Tibial nerve (tissue), 3 donors: ENCODE data around the gene WNT3A.

ENCODE experiments used
- POLR2A ChIP-seq, 2 donors: fragments of 450-650 bp; IDR thresholded peaks; one replicate each; pipeline ENCODE4 v1.6.1; 2017; ENCODE audit warnings: antibody characterized with exemption in 2 of 2, mild to moderate bottlenecking in 2 of 2, moderate library complexity in 2 of 2
- TF ChIP-seq, protein P1 (sequence below), 5 experiments: fragments of 200-600 bp in 3 of 5; fragments of 450-650 bp in 2 of 5; sonication (generic) in 3 of 5; IDR thresholded peaks; one replicate each; pipeline ENCODE4 v1.5.1; 2016 to 2019; ENCODE audit warnings: antibody characterized with exemption in 5 of 5, mild to moderate bottlenecking in 3 of 5, moderate library complexity in 2 of 5

DNA sequence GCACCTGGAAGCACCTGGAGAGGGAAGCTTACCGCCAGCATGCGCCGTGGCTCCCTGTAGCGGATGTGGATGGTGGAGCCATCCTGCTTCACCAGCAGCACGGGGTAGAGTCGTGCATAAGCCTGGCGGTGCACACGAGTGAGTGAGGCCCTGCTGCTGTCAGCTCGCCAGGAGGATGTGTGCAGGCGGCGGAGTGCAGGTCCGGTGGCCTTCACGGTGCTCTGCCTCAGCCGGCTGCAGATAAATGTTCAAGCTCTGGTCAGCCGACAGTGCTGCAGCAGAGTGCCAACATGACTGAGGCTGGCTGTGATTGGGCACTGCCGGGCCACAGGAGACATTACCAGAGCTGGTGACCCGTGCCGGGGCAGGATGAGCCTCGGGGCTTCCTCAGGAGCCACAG lies 100.8 kb downstream of the WNT3A start:
- TF ChIP-seq POLR2A (IDR thresholded peaks at IDR 0.05) = no peak
- TF ChIP-seq, protein P1, sequence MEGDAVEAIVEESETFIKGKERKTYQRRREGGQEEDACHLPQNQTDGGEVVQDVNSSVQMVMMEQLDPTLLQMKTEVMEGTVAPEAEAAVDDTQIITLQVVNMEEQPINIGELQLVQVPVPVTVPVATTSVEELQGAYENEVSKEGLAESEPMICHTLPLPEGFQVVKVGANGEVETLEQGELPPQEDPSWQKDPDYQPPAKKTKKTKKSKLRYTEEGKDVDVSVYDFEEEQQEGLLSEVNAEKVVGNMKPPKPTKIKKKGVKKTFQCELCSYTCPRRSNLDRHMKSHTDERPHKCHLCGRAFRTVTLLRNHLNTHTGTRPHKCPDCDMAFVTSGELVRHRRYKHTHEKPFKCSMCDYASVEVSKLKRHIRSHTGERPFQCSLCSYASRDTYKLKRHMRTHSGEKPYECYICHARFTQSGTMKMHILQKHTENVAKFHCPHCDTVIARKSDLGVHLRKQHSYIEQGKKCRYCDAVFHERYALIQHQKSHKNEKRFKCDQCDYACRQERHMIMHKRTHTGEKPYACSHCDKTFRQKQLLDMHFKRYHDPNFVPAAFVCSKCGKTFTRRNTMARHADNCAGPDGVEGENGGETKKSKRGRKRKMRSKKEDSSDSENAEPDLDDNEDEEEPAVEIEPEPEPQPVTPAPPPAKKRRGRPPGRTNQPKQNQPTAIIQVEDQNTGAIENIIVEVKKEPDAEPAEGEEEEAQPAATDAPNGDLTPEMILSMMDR (IDR thresholded peaks at IDR 0.05) = no peak
